ENCODE data around the gene PCDHAC2. TPM values are rescaled to one million over a fixed set of nuclear protein-coding genes. Genes with fewer than 3 reads are reported as not detected.

PCDHAC2 gene
- total RNA-seq, 3 donors from 2014 or later = 0.31 to 1.3 (median 0.61) TPM

DNA sequence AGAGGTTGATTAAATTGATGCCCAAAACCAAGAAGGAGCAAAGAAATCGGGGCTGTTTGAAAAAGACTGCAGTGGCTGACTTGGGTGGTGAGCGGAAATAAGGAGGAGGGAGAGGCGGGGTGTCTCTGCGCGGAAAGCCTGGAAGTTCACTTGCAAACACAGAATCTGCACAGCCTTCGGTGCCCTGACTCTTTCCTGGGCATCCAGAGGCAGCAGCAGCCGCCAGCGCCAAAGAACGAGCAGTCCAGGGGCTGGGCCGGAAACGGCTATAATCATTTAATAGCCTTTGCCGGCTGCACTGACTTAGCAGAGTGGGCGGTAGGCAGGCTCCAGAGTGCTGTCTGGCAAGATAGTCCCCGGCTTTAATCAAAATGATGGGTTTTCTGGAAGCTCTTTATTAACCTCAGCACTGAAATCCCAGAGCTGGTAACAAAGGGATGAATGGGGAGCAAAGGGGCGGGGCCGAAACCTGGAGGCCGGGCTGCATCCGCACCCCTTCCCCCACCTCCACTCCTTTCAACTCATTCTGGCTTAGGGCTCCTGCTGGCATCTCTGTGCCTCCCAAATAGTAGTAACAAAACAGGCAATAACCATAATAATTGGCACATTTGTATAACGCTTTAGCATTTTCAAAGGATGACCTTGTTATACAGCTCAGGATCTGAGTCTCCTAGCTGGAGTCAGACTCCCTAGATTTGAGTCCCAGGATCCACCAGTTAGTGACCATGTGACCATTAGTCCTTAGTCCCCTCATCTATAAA lies 35.7 kb downstream of the PCDHAC2 start:
- ATAC-seq = peak; percentile 58
- Histone ChIP-seq H3K36me3 (ENCODE audit: low read depth) (no peaks in the 10 kb centered on the region), H3K9me3 (no peaks in the 10 kb centered on the region), H3K4me3 (no peak overlapping the region), H3K4me1 (ENCODE audit: low read depth) (no peaks in the 10 kb centered on the region)
- DNase-seq = no peak
- intact Hi-C loops (cut with DNase I, micrococcal nuclease) = no loop called here
- TF ChIP-seq, protein P1, sequence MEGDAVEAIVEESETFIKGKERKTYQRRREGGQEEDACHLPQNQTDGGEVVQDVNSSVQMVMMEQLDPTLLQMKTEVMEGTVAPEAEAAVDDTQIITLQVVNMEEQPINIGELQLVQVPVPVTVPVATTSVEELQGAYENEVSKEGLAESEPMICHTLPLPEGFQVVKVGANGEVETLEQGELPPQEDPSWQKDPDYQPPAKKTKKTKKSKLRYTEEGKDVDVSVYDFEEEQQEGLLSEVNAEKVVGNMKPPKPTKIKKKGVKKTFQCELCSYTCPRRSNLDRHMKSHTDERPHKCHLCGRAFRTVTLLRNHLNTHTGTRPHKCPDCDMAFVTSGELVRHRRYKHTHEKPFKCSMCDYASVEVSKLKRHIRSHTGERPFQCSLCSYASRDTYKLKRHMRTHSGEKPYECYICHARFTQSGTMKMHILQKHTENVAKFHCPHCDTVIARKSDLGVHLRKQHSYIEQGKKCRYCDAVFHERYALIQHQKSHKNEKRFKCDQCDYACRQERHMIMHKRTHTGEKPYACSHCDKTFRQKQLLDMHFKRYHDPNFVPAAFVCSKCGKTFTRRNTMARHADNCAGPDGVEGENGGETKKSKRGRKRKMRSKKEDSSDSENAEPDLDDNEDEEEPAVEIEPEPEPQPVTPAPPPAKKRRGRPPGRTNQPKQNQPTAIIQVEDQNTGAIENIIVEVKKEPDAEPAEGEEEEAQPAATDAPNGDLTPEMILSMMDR (IDR thresholded peaks at IDR 0.05) = no peak

DNA sequence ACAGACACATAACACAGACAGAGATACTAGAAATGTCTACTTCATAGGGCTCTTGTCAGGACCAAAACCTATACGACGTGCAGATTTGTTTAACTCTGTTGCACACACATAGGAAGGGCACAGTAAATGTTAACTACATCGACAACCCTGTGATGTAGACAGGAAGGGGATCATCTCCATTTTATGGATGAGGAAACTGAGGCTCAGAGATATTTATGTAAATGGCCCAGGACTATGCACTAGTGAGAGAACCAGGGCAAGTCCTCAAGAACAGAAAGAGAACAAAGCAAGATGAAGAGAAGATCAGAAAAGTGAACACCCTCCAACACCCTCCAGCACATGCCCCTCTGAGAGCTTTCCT lies 36.3 kb downstream of the PCDHAC2 start:
- H3K9me3 ChIP-seq = no peaks in the 10 kb centered on the region
- no peak for DNase-seq
- no peaks in the 10 kb centered on the region for H3K36me3 ChIP-seq (ENCODE audit: low read depth)
- no peak overlapping the region for H3K4me3 ChIP-seq
- ATAC-seq = no peak
- H3K4me1 ChIP-seq (ENCODE audit: low read depth) = no peaks in the 10 kb centered on the region
- TF ChIP-seq, protein P1 (IDR thresholded peaks at IDR 0.05) = no peak
- intact Hi-C loops (cut with DNase I, micrococcal nuclease) = no loop called here

DNA sequence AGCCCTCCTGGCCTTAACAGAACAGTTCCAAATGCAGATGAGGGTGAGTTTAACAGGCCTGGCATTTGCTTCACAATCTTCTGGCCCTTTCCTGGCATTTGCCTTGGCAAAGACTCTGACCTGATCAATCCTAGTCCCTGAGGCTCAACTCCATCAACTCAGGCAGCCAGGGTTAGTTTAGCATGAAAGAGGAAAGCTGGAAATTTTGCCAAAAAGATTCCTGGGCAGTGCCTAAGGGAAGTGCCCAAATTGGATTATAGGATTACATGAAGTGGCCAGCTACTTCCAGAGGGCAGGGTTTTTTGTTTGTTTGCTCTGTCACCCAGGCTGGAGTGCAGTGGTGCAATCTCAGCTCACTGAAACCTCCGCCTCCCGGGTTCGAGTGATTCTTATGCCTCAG lies 36.8 kb downstream of the PCDHAC2 start:
- Histone ChIP-seq H3K4me3 (no peak overlapping the region), H3K36me3 (ENCODE audit: low read depth) (no peaks in the 10 kb centered on the region), H3K4me1 (ENCODE audit: low read depth) (no peaks in the 10 kb centered on the region), H3K9me3 (no peaks in the 10 kb centered on the region)
- no peak for DNase-seq
- ATAC-seq = no peak
- intact Hi-C loops (cut with DNase I, micrococcal nuclease) = no loop called here
- TF ChIP-seq, protein P1 (IDR thresholded peaks at IDR 0.05) = no peak

DNA sequence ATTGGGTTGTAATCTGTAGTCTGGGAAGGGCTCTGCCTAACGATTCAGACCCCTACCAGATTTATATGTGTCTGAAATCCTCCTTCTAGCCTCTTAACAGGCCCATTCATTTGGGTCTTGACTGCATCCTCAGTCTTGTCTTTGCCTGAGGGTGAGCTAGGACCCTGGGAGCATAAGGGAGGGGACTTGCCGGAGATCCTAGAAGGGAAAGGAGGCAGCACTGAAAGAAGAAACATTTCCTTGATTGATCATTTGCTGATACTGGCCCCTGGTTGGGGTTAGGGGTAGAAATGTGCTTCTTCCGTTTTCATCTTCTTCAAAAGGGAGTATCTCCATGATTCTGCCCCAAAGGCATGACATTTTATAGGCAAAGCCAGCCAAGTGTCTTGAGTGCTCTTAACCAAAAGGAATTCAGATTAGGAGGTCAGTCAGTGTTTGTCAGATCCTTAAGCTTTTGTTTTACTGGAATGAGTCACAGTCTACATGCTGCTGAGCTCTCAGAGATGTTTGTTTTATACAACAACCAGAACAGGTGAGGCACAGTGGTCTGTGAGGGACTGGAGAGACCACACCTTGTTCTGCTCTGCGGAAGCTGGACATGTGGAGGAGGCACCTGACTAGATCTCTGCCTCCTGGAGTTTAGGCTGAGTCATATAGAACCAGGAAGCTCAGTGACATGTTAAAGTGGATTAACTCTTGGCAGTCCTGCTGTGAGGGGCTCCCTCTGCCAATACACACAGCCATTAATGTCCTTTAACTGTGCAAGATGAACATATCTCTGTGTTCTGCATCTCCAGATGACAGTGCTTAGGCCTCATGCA lies 37.7 kb downstream of the PCDHAC2 start:
- Histone ChIP-seq H3K4me1 (ENCODE audit: low read depth) (no peaks in the 10 kb centered on the region), H3K36me3 (ENCODE audit: low read depth) (no peaks in the 10 kb centered on the region), H3K4me3 (no peak overlapping the region), H3K9me3 (no peaks in the 10 kb centered on the region)
- TF ChIP-seq, protein P1 (IDR thresholded peaks at IDR 0.05) = no peak
- intact Hi-C loops (cut with DNase I, micrococcal nuclease) = no loop called here
- ATAC-seq (peak; percentile 81), DNase-seq (no peak)

DNA sequence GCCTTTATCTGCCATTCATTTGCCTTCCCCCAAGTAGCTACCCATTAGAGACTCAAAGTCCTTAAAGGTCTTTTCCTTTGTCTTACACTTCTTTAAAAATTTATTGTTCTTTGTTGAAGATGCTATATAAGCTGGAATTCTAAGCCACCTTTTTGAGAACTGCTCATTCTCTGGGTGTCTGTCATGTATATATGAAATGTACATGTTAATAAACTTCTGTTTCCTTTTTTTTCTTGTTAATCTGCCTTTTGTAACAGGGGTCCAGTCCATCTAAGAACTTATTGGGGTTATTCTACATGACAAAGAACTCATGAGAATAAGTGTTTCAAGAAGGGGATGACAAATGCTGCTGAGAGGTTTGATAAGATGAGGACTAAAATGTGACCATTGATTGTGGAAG lies 41.5 kb downstream of the PCDHAC2 start:
- DNase-seq = no peak
- Histone ChIP-seq H3K9me3 (no peaks in the 10 kb centered on the region), H3K4me1 (ENCODE audit: low read depth) (no peaks in the 10 kb centered on the region), H3K36me3 (ENCODE audit: low read depth) (no peaks in the 10 kb centered on the region), H3K4me3 (no peak overlapping the region)
- intact Hi-C loops (cut with DNase I, micrococcal nuclease) = no loop called here
- TF ChIP-seq, protein P1 (IDR thresholded peaks at IDR 0.05) = no peak
- ATAC-seq = no peak
